Activated CD4-positive, alpha-beta T cell treated with anti-CD3 and anti-CD28 coated beads, Interleukin-2, amount 10 ng/mL, durations not matched to agents 24 days and 14 days (primary cell): ENCODE measurements around the gene GRK4. TPM values are rescaled to one million over a fixed set of nuclear protein-coding genes. Genes with fewer than 3 reads are reported as not detected.
A peak's percentile ranks its signal among the peaks of the same experiment; 100 is the strongest.

Source experiments
- DNase-seq: peaks from one replicate; pipeline ENCODE4 v3.0.0; 2022
- H3K27ac Mint-ChIP-seq: one replicate; pipeline ENCODE4 v1.8.0; 2022; ENCODE audit warnings: mild to moderate bottlenecking, mixed read lengths
- H3K27me3 Mint-ChIP-seq: one replicate; pipeline ENCODE4 v1.8.0; 2022; ENCODE audit warnings: mixed read lengths
- H3K36me3 Mint-ChIP-seq: one replicate; pipeline ENCODE4 v1.8.0; 2022; ENCODE audit warnings: low read depth, mild to moderate bottlenecking, mixed read lengths
- H3K4me1 Mint-ChIP-seq: one replicate; pipeline ENCODE4 v1.8.0; 2021; ENCODE audit warnings: mixed read lengths
- H3K4me3 Mint-ChIP-seq: one replicate; pipeline ENCODE4 v1.8.0; 2022; ENCODE audit warnings: mild to moderate bottlenecking, moderate library complexity, mixed read lengths
- H3K9me3 Mint-ChIP-seq: one replicate; pipeline ENCODE4 v1.8.0; 2021; ENCODE audit warnings: mixed read lengths
- intact Hi-C: fragments of 100-400 bp; cut with micrococcal nuclease; formaldehyde crosslinking; loops from one replicate; pipeline ENCODE4 v1.15.1; 2023
- total RNA-seq: library from RNA; stranded (reverse); gene quantifications from 2 replicates; pipeline ENCODE4 v1.2.3, GENCODE V29; 2022

GRK4 gene
- total RNA-seq, 1 donor from 2014 or later, result 4.6 TPM

GRCh38 chr4:3069661-3070199 is 106.4 kb downstream of the GRK4 start:
- no peak for DNase-seq
- Mint-ChIP-seq H3K4me3 (no peak overlapping the region), H3K36me3 (no peaks in the 10 kb centered on the region), H3K4me1 (no peaks in the 10 kb centered on the region), H3K27me3 (peaks cover 2% of the 10 kb centered on the region), H3K27ac (no peak overlapping the region), H3K9me3 (no peaks in the 10 kb centered on the region)
- intact Hi-C loops, result loop anchor here (5.0 kb wide), 1 partner anchor 1722 kb away; the partner anchor contains the start of gene UVSSA

- intact Hi-C loops, result loop anchor here (5.0 kb wide), 1 partner anchor 1724 kb away; the partner anchor contains the start of gene UVSSA
- Mint-ChIP-seq H3K4me3 (no peak overlapping the region), H3K4me1 (peaks cover 3% of the 10 kb centered on the region), H3K27me3 (no peaks in the 10 kb centered on the region), H3K9me3 (no peaks in the 10 kb centered on the region), H3K36me3 (no peaks in the 10 kb centered on the region), H3K27ac (no peak overlapping the region)
- no peak for DNase-seq
Measured at GRCh38 chr4:3070709-3071500, 107.5 kb downstream of the GRK4 start.

GRCh38 chr4:3071811-3072210 is 108.4 kb downstream of the GRK4 start:
- peaks cover 11% of the 10 kb centered on the region for H3K4me1 Mint-ChIP-seq
- no peaks in the 10 kb centered on the region for H3K9me3 Mint-ChIP-seq
- H3K27ac Mint-ChIP-seq, result no peak overlapping the region
- intact Hi-C loops, result loop anchor here (5.0 kb wide), 1 partner anchor 1725 kb away; the partner anchor contains the start of gene UVSSA
- H3K27me3 Mint-ChIP-seq, result no peaks in the 10 kb centered on the region
- DNase-seq, result no peak
- H3K4me3 Mint-ChIP-seq, result no peak overlapping the region
- no peaks in the 10 kb centered on the region for H3K36me3 Mint-ChIP-seq

DNA sequence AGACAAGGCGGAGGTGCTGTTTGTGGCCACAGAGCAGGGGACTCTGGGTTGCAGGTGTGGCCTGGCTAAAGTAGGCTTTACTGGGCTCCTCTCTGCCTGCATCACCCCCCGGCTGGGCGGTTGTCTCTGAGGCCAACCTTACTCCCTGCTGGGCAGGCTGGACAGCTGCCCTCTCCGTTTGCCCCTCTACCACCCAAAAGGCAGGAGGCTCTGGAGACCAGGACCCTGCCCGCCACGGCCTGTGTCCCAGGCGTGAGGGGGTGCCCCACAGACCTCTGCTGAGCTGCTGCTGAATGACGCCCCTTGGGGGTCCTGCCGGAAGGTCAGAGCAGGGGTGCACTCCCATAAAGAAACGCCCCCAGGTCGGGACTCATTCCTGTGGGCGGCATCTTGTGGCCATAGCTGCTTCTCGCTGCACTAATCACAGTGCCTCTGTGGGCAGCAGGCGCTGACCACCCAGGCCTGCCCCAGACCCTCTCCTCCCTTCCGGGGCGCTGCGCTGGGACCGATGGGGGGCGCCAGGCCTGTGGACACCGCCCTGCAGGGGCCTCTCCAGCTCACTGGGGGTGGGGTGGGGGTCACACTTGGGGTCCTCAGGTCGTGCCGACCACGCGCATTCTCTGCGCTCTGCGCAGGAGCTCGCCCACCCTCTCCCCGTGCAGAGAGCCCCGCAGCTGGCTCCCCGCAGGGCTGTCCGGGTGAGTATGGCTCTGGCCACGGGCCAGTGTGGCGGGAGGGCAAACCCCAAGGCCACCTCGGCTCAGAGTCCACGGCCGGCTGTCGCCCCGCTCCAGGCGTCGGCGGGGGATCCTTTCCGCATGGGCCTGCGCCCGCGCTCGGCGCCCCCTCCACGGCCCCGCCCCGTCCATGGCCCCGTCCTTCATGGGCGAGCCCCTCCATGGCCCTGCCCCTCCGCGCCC is 110.0 kb downstream of the GRK4 start:
- intact Hi-C loops, result loop anchor here (1.0 to 5.0 kb wide), 5 partner anchors 12 to 1726 kb away; partner anchors contain the start of gene UVSSA
- DNase-seq, result no peak

DNA sequence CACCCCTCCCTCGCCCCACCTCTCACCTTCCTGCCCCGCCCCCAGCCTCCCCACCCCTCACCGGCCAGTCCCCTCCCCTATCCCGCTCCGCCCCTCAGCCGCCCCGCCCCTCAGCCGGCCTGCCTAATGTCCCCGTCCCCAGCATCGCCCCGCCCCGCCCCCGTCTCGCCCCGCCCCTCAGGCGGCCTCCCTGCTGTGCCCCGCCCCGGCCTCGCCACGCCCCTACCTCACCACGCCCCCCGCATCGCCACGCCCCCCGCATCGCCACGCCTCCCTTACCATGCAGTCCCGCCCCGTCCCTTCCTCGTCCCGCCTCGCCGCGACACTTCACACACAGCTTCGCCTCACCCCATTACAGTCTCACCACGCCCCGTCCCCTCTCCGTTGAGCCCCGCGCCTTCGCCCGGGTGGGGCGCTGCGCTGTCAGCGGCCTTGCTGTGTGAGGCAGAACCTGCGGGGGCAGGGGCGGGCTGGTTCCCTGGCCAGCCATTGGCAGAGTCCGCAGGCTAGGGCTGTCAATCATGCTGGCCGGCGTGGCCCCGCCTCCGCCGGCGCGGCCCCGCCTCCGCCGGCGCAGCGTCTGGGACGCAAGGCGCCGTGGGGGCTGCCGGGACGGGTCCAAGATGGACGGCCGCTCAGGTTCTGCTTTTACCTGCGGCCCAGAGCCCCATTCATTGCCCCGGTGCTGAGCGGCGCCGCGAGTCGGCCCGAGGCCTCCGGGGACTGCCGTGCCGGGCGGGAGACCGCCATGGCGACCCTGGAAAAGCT is 110.9 kb downstream of the GRK4 start, which contains the start of the genes HTT and HTT-AS:
HTT (plus strand) TSS at position 604 of the 768 bp plus-strand sequence; CDS start at position 749, 145 bp downstream.
HTT-AS (minus strand) TSS at position 461 of the 768 bp plus-strand sequence.
- H3K27me3 Mint-ChIP-seq, result no peaks in the 10 kb centered on the region
- H3K4me1 Mint-ChIP-seq, result peaks cover 20% of the 10 kb centered on the region
- H3K36me3 Mint-ChIP-seq, result peaks cover 3% of the 10 kb centered on the region

More for the DNA sequence above, 110.0 kb downstream of the GRK4 start:
- H3K36me3 Mint-ChIP-seq, result peaks cover 3% of the 10 kb centered on the region
- no peaks in the 10 kb centered on the region for H3K27me3 Mint-ChIP-seq
- no peaks in the 10 kb centered on the region for H3K9me3 Mint-ChIP-seq
- H3K27ac Mint-ChIP-seq, result no peak overlapping the region
- H3K4me1 Mint-ChIP-seq, result peaks cover 16% of the 10 kb centered on the region
- peak overlapping the region; percentile 15 for H3K4me3 Mint-ChIP-seq

GRCh38 chr4:3074846-3075651 is 111.7 kb downstream of the GRK4 start:
- Mint-ChIP-seq H3K4me3 (peak overlapping the region; percentile 96), H3K9me3 (no peaks in the 10 kb centered on the region), H3K27me3 (no peaks in the 10 kb centered on the region), H3K4me1 (peaks cover 23% of the 10 kb centered on the region), H3K36me3 (peaks cover 3% of the 10 kb centered on the region), H3K27ac (peak overlapping the region; percentile 91)
- intact Hi-C loops, result loop anchor here (1.0 to 5.0 kb wide), 5 partner anchors 10 to 1728 kb away; partner anchors contain the start of gene UVSSA
- peak; percentile 83 for DNase-seq

More for the DNA sequence above, 110.9 kb downstream of the GRK4 start, which contains the start of the genes HTT and HTT-AS:
- Mint-ChIP-seq H3K4me3 (peak within 1 kb of the TSS; percentile 96), H3K9me3 (no peaks in the 10 kb centered on the region), H3K27ac (peak within 1 kb of the TSS; percentile 91)
- intact Hi-C loops, result loop anchor here (1.0 to 5.0 kb wide), 5 partner anchors 11 to 1727 kb away; partner anchors contain the start of gene UVSSA
- peak; percentile 97 for DNase-seq

DNA sequence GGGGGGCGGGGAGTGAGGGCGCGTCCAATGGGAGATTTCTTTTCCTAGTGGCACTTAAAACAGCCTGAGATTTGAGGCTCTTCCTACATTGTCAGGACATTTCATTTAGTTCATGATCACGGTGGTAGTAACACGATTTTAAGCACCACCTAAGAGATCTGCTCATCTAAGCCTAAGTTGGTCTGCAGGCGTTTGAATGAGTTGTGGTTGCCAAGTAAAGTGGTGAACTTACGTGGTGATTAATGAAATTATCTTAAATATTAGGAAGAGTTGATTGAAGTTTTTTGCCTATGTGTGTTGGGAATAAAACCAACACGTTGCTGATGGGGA is 112.2 kb downstream of the GRK4 start:
- no peak for DNase-seq
- H3K9me3 Mint-ChIP-seq, result no peaks in the 10 kb centered on the region
- no peaks in the 10 kb centered on the region for H3K27me3 Mint-ChIP-seq
- H3K36me3 Mint-ChIP-seq, result peaks cover 5% of the 10 kb centered on the region
- intact Hi-C loops, result no loop called here
- H3K4me1 Mint-ChIP-seq, result peaks cover 25% of the 10 kb centered on the region
- peak overlapping the region; percentile 96 for H3K4me3 Mint-ChIP-seq
- H3K27ac Mint-ChIP-seq, result peak overlapping the region; percentile 59

GRCh38 chr4:3077796-3078195 is 114.4 kb downstream of the GRK4 start:
- Mint-ChIP-seq H3K36me3 (peaks cover 9% of the 10 kb centered on the region), H3K4me3 (peak overlapping the region; percentile 61), H3K4me1 (peaks cover 37% of the 10 kb centered on the region), H3K27ac (peak overlapping the region; percentile 72), H3K9me3 (no peaks in the 10 kb centered on the region), H3K27me3 (no peaks in the 10 kb centered on the region)
- intact Hi-C loops, result no loop called here
- DNase-seq, result peak; percentile 67

GRCh38 chr4:3079694-3080123 is 116.3 kb downstream of the GRK4 start:
- Mint-ChIP-seq H3K27ac (no peak overlapping the region), H3K36me3 (peaks cover 14% of the 10 kb centered on the region), H3K4me3 (no peak overlapping the region), H3K27me3 (no peaks in the 10 kb centered on the region), H3K9me3 (peaks cover 4% of the 10 kb centered on the region), H3K4me1 (peaks cover 47% of the 10 kb centered on the region)
- no peak for DNase-seq
- intact Hi-C loops, result no loop called here

GRCh38 chr4:3082925-3083515 is 119.6 kb downstream of the GRK4 start:
- peaks cover 21% of the 10 kb centered on the region for H3K36me3 Mint-ChIP-seq
- H3K9me3 Mint-ChIP-seq, result peaks cover 4% of the 10 kb centered on the region
- no peaks in the 10 kb centered on the region for H3K27me3 Mint-ChIP-seq
- no peak for DNase-seq
- peak overlapping the region; percentile 3 for H3K27ac Mint-ChIP-seq
- H3K4me1 Mint-ChIP-seq, result peaks cover 51% of the 10 kb centered on the region
- no peak overlapping the region for H3K4me3 Mint-ChIP-seq
- intact Hi-C loops, result no loop called here

GRCh38 chr4:3083732-3084131 is 120.4 kb downstream of the GRK4 start:
- Mint-ChIP-seq H3K4me1 (peaks cover 53% of the 10 kb centered on the region), H3K27ac (peak overlapping the region; percentile 83), H3K4me3 (peak overlapping the region; percentile 34), H3K27me3 (no peaks in the 10 kb centered on the region), H3K9me3 (peaks cover 4% of the 10 kb centered on the region), H3K36me3 (peaks cover 26% of the 10 kb centered on the region)
- no peak for DNase-seq
- intact Hi-C loops, result no loop called here
